Activated gamma-delta T cell treated with Interleukin-2 at 50 U/mL for 16 hours (primary cell): Measurements from ENCODE around the gene CXCL13.
"Not testable (repeated sequence)": the region's sequence is repeated elsewhere in the genome, so short reads cannot be mapped to it uniquely, and the experiment has no call there.

Experiments
- DNase-seq: peaks from one replicate; pipeline ENCODE4 v3.0.0-alpha.2; 2020

Gene CXCL13, protein sequence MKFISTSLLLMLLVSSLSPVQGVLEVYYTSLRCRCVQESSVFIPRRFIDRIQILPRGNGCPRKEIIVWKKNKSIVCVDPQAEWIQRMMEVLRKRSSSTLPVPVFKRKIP

DNA sequence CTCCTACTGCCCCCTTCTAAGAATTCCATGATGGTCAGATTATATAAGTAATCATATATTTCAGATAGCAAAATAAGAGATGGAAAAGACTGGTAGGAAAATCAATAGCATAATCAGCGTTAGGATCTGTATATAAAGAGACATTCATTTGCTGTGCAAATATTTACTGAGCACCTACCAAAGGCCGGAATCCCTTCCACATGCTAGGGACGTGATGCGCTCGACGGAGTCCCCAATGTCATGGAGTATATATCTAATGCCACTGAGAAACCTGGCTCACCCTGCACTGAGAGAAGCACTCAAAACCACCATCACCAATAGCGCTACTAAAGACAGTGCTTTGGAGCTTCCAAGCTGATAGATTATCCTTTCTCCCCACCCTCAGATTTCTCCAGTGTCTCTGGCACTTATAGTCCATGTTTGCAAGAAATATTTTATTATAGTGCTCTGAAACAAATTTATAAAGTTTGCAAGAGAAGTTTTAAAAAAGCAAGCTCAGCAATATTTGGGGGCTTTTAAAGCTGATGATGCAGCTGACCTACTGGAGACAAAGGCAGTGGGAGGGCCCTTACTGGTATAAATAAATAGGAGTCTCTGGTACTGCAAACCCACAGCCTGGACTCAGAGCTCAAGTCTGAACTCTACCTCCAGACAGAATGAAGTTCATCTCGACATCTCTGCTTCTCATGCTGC lies at the start of gene CXCL13:
TSS of gene CXCL13 (plus strand) at position 611 of the 693 bp plus-strand sequence. CDS start at position 657, 46 bp downstream.
- no peak for DNase-seq

DNA sequence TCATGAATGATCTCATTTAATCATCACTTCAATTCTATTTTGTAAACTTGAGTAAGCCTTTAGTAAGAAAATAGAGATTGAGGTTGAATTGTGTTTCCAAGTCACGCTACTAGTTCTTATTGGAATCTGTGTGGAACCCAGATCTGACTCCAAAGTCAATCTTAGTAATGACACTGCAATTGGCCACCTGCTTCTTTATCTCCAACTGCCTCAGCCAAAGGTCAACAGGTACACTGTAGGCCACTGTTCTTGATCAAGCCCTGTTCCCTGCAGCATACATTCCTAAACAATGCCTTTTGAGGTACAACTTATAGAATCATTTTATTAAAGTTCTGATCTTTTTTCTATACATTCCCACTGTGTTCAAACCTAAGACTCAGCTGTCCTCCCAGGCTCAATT lies 45.5 kb upstream of the CXCL13 start:
- DNase-seq, result no peak

DNA sequence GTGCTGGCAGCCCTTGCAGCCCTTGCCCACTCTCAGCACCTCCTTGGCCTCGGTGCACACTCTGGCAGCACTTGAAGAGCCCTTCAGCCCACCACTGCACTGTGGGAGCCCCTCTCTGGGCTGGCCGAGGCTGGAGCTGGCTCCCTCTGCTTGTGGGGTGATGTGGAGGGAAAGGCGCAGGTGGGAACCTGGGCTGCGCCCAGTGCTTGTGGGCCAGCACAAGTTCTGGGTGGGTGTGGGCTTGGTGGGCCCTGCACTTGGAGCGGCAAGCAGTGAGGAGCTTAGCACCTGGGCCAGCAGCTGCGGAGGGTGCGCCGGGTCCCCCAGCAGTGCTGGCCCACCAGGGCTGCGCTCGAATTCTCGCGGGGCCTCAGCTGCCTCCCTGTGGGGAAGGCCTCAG lies 43.9 kb upstream of the CXCL13 start:
- not testable (repeated sequence) for DNase-seq

DNA sequence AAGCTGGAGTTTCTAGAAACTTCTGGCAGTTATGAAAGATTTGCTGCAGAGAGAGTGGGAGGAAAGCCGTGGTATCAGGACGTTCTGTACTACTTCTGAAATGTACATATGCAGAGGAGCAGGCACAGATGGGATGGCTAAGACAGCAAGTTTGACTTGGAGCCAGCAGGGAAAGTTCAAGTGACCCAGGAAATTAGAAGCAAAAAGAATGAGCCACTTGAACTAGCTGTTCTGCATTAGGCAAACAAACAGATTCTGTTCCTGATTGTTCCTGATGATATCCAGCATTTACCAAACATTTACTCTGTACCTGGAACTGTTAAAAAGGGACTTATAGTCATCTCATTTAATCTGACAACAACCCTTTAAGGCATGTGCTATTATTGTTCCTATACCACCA lies 41.4 kb upstream of the CXCL13 start:
- DNase-seq, result no peak

DNA sequence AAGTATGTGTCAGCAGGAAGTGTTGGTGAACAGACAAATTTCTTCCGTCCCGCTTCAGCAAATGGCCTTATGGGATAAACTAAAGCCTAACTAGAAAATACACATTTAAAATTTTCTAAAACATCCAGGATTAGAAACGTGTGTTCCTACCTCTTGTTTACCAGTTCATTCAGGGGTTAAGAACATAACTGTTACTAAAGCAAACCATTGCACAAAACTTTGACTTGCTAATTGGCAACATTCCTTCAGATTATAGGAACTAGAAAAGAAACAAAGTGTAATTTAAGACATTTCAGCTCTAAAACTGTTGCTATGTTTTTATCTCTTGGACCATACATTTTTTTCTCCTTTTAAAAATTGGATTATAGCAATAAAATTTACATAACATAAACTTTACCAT lies 39.5 kb upstream of the CXCL13 start:
- no peak for DNase-seq

DNA sequence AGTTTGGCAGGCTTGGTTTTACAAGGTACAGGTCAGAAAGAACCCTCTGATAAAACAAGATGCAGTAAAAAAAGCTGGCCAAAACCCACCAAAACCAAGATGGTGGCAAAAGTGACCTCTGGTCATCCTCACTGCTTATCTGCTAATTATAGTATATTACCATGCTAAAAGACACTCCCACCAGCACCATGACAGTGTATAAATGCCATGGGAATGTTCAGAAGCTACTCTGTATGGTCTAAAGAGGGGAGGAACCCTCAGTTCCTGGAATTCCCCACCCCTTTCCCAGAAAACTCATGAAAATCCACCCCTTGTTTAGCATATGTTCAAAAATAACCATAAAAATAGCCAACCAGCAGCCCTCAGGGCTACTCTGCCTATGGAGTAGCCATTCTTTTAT lies 38.1 kb upstream of the CXCL13 start:
- DNase-seq, result no peak

DNA sequence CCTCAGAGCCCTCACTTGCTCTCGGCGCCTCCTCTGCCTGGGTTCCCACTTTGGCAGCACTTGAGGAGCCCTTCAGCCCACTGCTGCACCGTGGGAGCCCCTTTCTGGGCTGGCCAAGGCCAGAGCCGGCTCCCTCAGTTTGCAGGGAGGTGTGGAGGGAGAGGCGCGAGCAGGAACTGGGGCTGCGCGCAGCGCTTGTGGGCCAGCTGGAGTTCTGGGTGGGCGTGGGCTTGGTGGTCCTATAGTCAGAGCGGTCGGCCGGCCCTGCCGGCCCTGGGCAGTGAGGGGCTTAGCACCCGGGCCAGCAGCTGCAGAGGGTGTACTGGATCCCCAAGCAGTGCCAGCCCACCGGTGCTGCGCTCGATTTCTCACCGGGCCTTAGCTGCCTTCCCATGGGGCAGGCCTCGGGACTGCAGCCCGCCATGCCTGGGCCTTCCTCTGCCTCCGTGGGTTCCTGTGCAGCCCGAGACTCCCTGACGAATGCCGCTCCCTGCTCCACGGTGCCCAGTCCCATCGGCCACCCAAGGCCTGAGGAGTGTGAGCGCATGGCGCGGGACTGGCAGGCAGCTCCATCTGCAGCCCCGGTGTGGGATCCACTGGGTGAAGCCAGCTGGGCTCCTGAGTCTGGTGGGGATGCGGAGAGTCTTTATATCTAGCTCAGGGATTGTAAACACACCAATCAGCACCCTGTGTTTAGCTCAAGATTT lies 35.0 kb upstream of the CXCL13 start:
- not testable (repeated sequence) for DNase-seq

DNA sequence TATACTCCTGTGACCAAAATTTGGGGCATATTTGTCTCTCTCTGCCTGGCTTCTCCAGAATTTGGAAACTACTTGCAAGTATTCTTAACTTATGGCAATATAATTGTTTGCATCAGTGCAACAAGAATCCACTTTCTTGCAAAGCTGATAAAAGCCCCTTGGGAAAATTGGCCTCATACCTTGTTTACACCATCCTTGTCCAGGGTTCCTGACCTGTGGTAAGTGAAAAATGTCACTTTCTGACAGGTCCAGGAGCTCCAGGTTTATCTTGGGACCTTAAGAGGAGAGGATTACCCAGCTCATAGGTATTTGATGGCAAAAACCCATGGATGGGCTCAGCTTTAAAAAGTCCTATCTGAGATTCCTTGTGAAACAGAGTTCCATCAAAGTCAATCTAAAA lies 29.3 kb upstream of the CXCL13 start:
- no peak for DNase-seq

DNA sequence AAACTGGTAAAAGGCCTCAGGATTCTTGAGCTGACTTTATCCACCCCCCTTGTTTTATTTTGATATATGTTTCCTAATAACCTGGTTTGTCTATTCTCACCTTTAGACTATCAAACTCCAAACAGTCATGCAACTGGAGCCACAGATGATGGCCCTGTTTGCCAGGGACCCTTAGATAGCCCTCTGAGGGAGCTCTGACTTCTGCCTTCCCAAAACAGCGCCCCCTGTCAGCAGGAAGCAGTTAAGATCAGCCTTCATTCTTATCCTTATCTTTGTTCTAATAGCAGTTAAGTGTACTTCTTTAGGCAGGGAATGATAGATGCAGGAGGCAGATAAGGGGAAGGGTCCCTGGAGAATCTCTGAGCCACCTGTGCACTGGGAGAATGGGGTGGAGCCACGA lies 27.5 kb upstream of the CXCL13 start:
- no peak for DNase-seq

DNA sequence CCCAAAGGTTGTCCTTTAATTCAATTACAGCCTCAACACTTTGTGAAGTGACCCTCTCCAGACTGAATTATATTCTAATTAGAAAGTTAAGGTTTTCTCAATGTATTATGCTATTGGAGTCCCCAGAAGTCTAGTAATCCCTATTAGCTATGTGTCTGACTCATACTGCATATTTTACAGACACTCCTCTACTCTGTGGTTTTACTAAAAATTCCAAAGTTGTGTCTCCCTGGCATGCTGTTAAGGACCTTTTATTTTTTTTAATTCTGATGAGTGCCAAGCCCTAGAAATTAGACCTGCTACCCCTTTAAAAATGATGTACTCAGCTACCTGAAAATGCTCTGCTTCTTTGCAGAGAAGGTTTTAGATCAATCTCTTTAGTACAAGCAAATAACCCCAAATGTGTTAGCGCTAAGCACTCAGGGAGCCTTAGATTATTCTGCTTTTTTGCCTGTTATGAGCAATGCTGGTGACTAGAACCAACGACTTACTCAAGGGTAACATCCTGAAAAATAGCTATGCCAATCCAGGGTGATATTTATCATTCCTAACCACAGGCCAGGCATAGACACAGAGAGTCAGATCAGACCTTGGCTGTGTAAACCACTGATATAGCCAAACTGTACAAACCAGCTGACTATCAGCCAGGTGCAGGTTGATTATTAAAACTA lies 26.1 kb upstream of the CXCL13 start:
- no peak for DNase-seq

DNA sequence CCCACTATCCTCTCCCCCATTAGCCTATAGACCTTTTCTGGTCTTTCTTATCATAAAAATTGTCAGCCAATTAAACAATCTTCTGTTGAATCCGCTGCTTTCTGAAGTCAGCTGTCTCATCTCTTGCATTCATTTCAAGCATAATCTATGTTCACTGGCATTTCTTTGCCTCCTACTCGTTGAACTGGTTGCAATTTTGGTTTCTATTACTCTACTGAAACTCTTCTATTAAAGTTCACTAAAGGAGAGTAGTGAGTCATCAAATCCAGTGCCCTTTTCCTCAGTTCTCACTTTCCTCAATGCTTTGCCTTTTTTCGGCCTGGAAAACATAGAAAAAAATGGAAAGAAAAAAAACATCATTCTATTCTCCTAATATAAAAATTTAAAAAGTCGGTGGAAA lies 23.9 kb upstream of the CXCL13 start:
- DNase-seq, result no peak

DNA sequence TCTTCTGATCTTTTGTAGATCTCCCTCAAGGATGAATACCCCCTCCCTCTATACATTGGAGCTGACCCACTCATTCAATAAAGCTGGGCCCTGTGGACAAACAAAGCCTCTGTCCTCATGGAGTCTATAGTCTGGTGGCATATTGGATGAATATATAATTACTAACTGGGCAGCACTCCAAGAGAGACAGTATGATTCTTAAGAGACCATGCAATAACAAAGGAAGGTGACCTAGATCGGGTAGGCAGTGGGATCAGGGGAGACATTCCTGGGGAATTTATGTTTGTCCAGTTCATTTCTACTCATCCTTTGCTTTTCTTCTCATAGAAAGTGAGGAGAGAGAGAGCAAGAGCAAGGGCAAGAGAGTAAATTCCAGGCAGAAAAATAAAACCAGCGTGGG lies 23.5 kb upstream of the CXCL13 start:
- DNase-seq, result no peak

DNA sequence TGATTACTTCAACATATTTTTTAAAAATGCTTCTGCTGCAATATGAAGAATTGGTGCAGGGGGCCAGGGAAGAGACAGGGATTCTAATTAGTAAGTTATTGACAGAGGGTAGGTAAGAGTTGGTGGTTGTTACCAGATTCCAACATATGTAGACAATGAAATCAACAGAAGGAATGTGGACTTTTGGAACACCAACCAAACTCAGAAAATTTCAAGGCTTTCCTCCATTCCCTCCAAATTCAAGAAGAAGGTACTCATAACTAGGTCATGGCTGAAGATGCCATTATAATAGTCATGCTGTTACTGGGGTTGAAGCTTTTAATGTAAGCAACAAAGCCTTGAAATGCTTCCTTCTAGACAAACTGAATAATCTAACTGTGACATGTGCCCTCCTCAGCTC lies 22.9 kb upstream of the CXCL13 start:
- DNase-seq, result no peak

DNA sequence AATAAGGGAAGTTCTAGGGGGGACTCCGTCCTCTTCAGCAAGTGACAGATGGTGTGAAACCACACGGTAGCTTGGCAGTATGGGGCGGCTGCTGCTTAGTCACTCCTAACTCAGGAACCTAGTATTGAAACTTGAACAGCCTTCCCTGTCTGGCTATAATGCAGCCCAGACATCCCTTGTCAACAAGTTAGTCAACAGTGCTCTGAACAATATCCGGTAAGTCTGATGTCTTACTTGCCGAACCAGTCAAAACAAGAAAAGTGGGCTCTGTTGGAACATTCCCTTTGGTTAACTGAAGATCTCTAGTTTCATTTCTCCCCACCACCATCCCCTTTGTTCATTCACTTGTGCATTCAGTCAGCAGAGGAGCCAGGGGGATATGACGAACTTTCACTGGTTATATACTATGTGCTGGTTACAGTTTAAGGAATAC lies 18.7 kb upstream of the CXCL13 start:
- peak; percentile 31 for DNase-seq

DNA sequence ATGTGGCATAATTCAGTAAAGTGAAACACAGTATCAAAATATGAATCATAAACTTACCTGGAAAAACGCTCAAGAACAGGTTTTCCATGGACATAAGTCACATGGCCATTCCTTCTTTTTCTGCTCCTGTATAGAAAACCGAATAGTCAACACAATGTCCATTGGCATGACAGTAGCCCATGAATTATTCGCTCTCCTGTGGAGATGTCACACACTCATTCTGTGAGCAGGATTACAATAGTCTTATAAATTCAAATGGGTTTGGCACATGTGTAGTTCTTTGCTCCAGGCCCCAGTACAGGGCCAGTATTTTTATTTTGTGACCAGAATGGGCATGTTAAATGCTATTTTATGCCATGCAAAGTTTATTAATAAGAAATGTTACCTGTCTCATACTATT lies 15.1 kb upstream of the CXCL13 start:
- no peak for DNase-seq

DNA sequence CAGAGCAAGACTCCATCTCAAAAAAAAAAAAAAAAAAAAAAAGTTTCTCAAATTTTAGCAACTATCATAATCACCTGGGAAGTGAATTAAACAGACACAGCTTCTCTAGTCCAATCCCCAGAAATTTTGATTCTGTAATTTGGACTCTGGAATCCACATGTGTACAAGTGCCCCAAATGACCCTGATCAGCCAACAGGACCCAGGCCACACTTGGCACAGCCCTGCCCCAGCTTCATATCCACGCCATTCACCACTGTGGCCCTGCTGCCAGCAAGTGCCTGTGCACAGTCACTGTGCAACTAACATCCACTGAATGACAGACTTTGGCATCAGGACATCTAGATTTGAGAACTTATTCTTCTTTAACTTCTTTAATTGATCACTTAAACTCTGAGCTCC lies 14.1 kb upstream of the CXCL13 start:
- DNase-seq, result no peak

DNA sequence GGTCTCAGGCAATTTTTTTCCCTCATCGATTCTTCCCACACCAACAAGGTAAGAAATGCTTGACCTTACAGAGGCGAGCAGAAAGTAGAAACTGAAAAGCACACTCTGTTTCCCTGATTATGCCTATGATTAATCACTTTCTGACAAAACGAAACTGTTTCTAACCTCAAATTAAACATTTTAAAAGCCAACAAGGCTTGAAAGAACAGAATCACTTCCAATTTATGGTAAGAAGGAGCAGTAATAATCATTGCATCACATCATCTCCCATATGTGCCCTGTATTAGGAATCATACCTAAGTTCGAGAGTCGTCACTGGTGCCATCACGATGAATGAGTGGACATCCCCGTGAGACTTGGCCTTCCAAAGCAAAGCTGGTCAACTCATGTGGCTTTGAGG lies 12.5 kb upstream of the CXCL13 start:
- DNase-seq, result no peak

DNA sequence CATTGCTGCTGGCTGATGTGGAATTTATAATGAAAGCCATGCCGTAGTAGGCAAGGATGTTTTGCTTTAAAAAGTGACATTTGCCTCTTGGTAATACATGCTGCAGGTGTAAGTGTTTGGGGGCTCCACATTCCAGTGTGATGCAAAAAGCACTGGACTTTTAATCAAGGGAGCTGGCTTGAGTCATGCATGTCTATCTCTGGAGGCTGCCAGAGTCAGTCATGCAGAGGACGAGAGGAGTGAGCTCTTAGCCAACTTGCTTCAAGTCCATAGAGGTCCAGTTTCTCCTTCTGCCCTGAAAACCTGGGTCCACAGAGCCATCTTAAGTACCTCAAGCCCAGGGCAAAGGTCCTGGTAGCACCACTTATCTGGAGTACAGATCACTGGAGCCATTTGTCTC lies 11.6 kb upstream of the CXCL13 start:
- DNase-seq, result no peak

DNA sequence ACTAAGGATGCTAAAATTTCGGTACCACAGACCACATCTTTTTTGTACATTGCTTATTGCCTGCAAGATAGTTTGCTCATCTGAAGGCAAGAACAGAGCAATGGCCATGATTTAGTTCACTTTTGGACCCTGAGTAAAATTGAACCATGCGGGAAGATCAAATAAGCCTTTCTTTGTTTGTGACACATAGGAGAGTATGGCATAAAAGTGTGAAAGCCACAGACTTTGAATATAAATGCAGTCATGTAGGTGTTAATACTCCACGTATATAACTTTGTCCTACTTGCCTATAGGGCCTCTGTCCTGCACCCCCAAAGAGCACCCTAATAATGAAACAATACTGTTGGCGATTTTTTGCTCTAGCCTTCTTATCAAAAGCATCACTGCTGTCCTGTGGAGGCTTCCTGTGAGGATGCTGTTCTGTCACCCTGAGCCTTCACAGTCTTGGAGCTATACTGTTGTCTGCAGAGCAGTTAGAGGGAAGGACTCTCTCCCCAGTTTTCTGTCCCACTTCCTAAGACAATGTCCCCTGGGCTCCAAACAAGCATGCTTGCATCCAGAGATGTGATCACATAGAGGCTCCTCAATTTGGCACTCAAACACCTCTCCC lies 10.2 kb upstream of the CXCL13 start:
- DNase-seq, result no peak

DNA sequence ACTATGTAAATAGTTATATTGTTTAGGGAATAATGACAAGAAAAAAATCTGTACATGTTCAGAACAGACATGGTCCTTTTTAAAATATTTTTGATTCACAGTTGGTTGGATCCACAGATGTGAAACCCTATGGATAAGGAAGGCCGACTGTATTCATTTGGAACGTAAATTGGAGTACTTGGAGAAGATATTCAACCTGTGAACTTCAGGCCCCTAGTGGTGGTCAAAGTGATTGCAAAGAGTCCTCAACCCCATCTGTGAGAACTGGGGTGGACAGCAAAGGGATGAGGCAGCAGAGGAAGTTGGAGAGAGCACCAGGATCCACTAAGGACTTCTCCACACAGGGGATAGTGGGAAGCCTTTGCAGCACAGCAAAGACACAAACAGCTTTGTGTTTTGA lies 6.2 kb upstream of the CXCL13 start:
- no peak for DNase-seq

DNA sequence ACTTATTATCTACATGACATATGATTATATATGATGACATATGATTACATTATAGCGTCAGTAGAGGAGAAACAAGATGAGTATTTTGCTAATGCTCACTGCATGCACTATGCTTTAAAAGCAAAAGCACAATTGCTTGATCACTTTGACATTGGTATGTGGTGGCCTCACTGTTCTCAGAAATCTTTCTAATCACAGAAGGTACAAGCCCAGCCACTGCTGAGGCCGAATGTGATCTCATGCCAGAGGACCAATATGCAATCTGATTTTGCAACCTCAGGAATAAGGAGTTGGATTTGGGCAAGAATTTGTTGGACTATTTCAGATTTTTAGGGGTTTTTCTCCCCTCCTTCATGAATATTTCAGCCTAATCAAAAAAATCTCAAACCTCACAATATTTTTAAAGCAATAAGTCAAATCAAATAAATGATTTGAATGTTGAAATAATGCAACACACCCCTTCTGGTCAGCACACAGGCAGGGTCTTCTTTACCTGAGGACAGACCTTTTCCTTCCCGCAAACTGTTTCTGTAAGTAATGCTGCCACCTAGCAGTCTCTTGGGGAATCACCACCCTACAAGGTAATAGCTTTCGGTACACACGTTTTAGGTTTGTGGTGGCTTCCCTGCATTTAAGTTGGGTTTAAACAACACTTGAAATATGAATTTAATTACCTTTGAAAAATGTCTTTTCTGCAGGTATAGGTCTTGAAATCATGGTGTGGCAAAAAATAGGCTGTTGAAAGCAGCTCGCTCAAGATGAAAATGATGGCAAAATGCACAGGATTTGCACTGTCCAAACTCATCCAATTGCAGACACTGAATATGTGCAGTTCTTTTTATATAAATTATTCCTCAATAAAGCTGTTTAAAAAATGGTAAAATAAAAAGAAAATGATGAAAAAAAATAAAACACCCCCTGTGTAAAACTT lies 4.8 kb upstream of the CXCL13 start:
- no peak for DNase-seq

DNA sequence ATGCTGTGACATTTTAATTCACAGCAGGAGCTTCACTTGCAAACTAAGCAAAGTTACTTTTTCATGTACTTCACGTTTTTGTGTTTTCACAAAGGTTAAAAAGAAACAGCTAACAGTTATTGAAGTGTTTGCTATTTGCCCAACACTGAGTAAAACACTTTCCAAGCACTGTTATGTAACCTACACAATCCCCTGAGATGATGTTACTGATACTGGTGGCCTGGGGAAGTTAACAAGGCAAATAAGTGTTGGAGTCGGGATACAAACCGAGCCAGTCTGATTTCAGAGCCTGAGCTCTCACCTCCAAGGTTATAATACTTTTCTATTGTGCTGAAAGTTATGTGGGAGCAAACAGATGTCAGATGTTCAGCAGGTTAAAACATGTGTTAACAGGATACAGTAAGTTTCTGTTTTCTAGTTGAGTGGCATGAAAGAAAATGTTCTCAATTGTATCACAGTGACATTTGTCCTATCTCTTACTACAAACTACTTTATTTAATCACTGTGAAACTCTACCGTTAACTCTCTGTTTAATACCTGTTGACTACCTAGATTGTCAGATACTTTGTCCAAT lies 3.9 kb upstream of the CXCL13 start:
- DNase-seq, result no peak
